Adrenal gland (tissue), 12 donors: ENCODE measurements around the gene HPSE2. TPM values are rescaled to one million over a fixed set of nuclear protein-coding genes. Genes with fewer than 3 reads are reported as not detected.

Experiments used
- DNase-seq, 7 donors: peaks; one replicate each; pipeline ENCODE4 v3.0.0-alpha.2; 2019 to 2020
- H3K27ac ChIP-seq, 5 donors: fragments of 200-600 bp; sonication (generic) in 4 of 5; 1 replicate in 3 of 5; 2 replicates in 2 of 5; pipeline versions ENCODE4 v1.5.1 to v1.8.0; 2016 to 2020; ENCODE audit warnings: mild to moderate bottlenecking in 1 of 5
- H3K27me3 ChIP-seq: fragments of 200-600 bp; 2 replicates; pipeline ENCODE4 v1.8.0; 2021
- H3K36me3 ChIP-seq, 2 donors: fragments of 200-600 bp; replicated peaks in 1 of 2; 1 replicate in 1 of 2; 2 replicates in 1 of 2; pipeline versions ENCODE4 v1.5.1 to v1.8.0; 2018 to 2022
- H3K4me1 ChIP-seq, 2 donors: fragments of 200-600 bp; replicated peaks in 1 of 2; 1 replicate in 1 of 2; 2 replicates in 1 of 2; pipeline versions ENCODE4 v1.5.1 to v1.8.0; 2018 to 2021
- H3K4me3 ChIP-seq, 4 donors: fragments of 200-600 bp; sonication (generic) in 3 of 4; one replicate each; pipeline ENCODE4 v1.5.1; 2016 to 2018
- H3K9me3 ChIP-seq, 3 donors: fragments of 200-600 bp; sonication (generic) in 1 of 3; replicated peaks in 1 of 3; 1 replicate in 2 of 3; 2 replicates in 1 of 3; pipeline versions ENCODE4 v1.5.1 to v1.8.0; 2016 to 2021
- POLR2A ChIP-seq, 2 donors: fragments of 450-650 bp; IDR thresholded peaks; one replicate each; pipeline ENCODE4 v1.6.1; 2017; ENCODE audit warnings: antibody characterized with exemption in 2 of 2, mild to moderate bottlenecking in 2 of 2, moderate library complexity in 1 of 2
- WGBS, 4 donors: extraction: QIAGEN DNeasy Blood & Tissue Kit in 2 of 4; methylation state at CpG; one replicate each; pipeline versions ENCODE4 v1.1.5 to v1.1.7; 2013 to 2017; 5-methylcytosine and 5-hydroxymethylcytosine counted together
- intact Hi-C, 2 donors: fragments of 100-400 bp; cut with DNase I; formaldehyde crosslinking; loops; one replicate each; pipeline versions ENCODE4 v1.14.1 to v1.15.0; 2022 to 2023
- polyA plus RNA-seq, 3 donors: library from polyadenylated mRNA; stranded (reverse); fragments of 200-250 nt in 2 of 3; fragments of 350-450 nt in 1 of 3; fragmentation: Illumina TruSeq in 1 of 3; extraction: RNeasy Lipid Tissue Mini Kit (QIAGEN cat#74804) in 1 of 3; gene quantifications; one replicate each; pipeline ENCODE4 v1.2.3, GENCODE V29; 2013 to 2014
- total RNA-seq, 9 donors: library from RNA; depleted of rRNA in 4 of 9; stranded (reverse); fragments of >200 nt in 4 of 9; fragments of 120-200 nt in 1 of 9; fragmentation: NEBNext Ultra II Directional in 1 of 9; extraction: Animal tissue kit (Norgen Biotek cat#: 25700) in 1 of 9; gene quantifications; one replicate each; pipeline versions ENCODE4 v1.1.0 to v1.2.4, GENCODE V29; 2013 to 2023
- TF ChIP-seq, protein P1 (sequence below), 6 experiments: fragments of 450-650 bp in 4 of 6; fragments of 200-600 bp in 2 of 6; sonication (generic) in 1 of 6; IDR thresholded peaks; 1 replicate in 5 of 6; 2 replicates in 1 of 6; pipeline versions ENCODE4 v1.5.1 to v1.8.0; 2016 to 2021; ENCODE audit warnings: antibody characterized with exemption in 6 of 6, mild to moderate bottlenecking in 2 of 6, moderate library complexity in 1 of 6
- donor health status: healthy with polysubstance abuse.
- donor health status: Bipolar disorder and iron deficiency.
- donor health status: DM: yes; HTN: yes; CAD: no.
- donor health status: DM: no; HTN: no; CAD: no.
- donor health status: DM: no; HTN: no; CAD: no.
- donor health status: DM: yes; HTN: yes; CAD: no.

The HPSE2 gene
- total and polyA plus RNA-seq, 12 donors, result under 0.01 to 0.16 (median 0.10) TPM; not detected in 9

DNA sequence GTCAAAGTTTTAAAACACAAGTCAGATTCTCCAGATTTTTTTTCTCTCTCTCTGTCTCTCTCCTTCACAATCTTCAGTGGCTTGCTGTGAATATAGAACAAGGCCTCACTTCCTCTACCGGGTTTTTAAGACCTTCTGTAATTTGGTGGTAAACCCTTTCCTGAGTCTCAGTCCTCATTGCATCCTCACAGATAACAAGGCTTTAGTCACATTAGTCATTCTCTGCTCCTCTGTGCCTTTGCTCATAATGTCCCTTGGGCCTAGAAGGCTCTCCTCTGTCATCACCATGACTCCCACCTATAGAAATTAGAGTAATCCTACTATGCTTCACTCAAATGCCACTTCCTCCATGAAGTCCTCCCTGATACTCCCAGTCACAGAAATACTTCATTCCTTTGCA is 616.2 kb downstream of the HPSE2 start:
- no peak for DNase-seq
- no peak overlapping the region for H3K27ac ChIP-seq
- H3K9me3 ChIP-seq, result no peaks in the 10 kb centered on the region
- no peak overlapping the region for H3K4me3 ChIP-seq
- H3K36me3 ChIP-seq, result no peaks in the 10 kb centered on the region
- 44 to 68% (median 57%) methylated on average over 1 of the region's 1 CpG for WGBS, 4 donors
- H3K4me1 ChIP-seq, result no peaks in the 10 kb centered on the region
- H3K27me3 ChIP-seq, result peaks cover 4% of the 10 kb centered on the region
- intact Hi-C loops, result no loop called here
- TF ChIP-seq POLR2A (IDR thresholded peaks at IDR 0.05), result no peak
- TF ChIP-seq, protein P1, sequence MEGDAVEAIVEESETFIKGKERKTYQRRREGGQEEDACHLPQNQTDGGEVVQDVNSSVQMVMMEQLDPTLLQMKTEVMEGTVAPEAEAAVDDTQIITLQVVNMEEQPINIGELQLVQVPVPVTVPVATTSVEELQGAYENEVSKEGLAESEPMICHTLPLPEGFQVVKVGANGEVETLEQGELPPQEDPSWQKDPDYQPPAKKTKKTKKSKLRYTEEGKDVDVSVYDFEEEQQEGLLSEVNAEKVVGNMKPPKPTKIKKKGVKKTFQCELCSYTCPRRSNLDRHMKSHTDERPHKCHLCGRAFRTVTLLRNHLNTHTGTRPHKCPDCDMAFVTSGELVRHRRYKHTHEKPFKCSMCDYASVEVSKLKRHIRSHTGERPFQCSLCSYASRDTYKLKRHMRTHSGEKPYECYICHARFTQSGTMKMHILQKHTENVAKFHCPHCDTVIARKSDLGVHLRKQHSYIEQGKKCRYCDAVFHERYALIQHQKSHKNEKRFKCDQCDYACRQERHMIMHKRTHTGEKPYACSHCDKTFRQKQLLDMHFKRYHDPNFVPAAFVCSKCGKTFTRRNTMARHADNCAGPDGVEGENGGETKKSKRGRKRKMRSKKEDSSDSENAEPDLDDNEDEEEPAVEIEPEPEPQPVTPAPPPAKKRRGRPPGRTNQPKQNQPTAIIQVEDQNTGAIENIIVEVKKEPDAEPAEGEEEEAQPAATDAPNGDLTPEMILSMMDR (IDR thresholded peaks at IDR 0.05), result no peak

DNA sequence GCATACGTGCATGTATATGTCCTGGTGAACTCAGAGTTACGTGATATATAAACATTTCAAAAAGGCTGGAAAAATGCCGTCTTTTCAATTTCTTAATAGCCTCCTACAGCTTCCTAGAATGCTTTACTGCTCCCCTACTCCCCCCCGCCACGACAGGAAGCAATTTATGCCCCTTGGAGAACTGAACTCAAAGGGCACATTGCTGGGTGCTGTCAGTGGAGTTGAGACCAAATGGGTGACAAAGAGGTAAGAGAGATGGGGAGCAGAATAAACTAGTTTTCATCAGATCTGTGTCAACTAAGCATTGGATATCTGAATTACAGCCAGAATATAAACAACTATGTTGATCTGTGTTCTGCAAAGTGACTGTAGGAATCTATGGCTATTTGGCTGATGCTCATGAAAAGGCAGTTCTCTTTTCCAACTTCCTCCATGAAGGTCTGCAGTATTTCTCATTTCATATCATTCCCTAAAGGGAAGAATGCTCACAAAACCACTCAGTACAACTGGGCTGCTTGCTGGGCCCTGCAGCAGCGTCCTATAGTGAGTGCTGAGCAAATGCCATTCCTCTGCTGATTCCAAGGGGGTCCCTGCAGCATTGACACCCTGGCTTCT is 617.6 kb downstream of the HPSE2 start:
- no peaks in the 10 kb centered on the region for H3K9me3 ChIP-seq
- H3K36me3 ChIP-seq, result no peaks in the 10 kb centered on the region
- no peak overlapping the region for H3K27ac ChIP-seq
- H3K4me3 ChIP-seq, result no peak overlapping the region
- whole genome bisulfite sequencing, 4 donors, result 62 to 69% (median 65%) methylated on average over 6 of the region's 6 CpGs
- TF ChIP-seq, protein P1 (IDR thresholded peaks at IDR 0.05), result no peak
- no peak for TF ChIP-seq POLR2A (IDR thresholded peaks at IDR 0.05)
- intact Hi-C loops, result no loop called here
- H3K4me1 ChIP-seq, result no peaks in the 10 kb centered on the region
- H3K27me3 ChIP-seq, result peaks cover 4% of the 10 kb centered on the region
- no peak for DNase-seq

DNA sequence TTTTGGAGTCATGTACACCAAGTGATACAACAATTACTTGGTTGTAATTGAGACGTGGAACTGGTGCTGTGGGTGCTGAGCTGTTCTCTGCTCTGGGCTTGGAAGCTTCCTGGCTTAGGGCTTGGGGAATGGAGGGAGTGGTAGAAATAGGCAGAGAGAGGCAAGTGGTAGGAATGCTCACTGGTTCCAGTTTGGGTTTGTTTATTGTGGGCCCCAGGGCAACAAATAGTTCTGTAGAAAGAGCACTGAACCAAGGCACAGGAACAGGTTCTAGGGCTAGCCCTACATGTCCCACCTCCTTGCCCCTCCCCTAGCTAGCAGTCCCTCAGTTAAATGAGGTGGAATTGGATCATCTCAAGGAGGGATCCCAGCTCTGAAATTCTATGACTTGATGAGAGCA is 622.2 kb downstream of the HPSE2 start:
- Histone ChIP-seq H3K4me1 (no peaks in the 10 kb centered on the region), H3K27ac (no peak overlapping the region), H3K27me3 (peaks cover 14% of the 10 kb centered on the region), H3K36me3 (no peaks in the 10 kb centered on the region), H3K4me3 (no peak overlapping the region), H3K9me3 (no peaks in the 10 kb centered on the region)
- intact Hi-C loops, result no loop called here
- TF ChIP-seq, protein P1 (IDR thresholded peaks at IDR 0.05), result no peak
- TF ChIP-seq POLR2A (IDR thresholded peaks at IDR 0.05), result no peak
- DNase-seq, result no peak
- 80 to 86% (median 83%) methylated on average over 1 of the region's 1 CpG for WGBS, 4 donors

DNA sequence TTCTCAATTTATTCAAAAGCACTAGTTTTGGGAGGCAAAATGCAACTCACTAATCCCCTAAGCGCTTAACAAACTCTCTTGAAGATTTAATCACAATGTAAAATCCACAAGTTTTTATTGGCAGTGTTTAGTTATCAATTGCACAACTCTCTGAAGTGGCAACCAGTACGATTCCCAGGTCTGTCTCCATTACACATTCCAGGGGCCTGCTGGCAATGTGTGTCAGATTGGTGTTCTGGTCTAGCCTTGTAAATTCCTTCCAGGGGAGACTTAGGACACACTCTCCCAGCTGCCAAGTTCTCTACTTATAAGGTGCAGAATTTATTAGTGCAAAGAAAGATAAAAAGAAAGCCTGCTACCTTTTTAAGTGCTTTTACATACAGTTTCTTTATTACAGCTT is 624.2 kb downstream of the HPSE2 start:
- no peak for DNase-seq
- Histone ChIP-seq H3K27ac (no peak overlapping the region), H3K36me3 (no peaks in the 10 kb centered on the region), H3K27me3 (peaks cover 13% of the 10 kb centered on the region), H3K4me3 (no peak overlapping the region), H3K9me3 (no peaks in the 10 kb centered on the region), H3K4me1 (no peaks in the 10 kb centered on the region)
- 60 to 74% (median 69%) methylated on average over 2 of the region's 2 CpGs for WGBS, 4 donors
- TF ChIP-seq POLR2A (IDR thresholded peaks at IDR 0.05), result no peak
- TF ChIP-seq, protein P1 (IDR thresholded peaks at IDR 0.05), result no peak
- intact Hi-C loops, result no loop called here
